Colon (tissue), 2 donors: ENCODE data around the gene ETV7.
"Not testable (repeated sequence)": the region's sequence is repeated elsewhere in the genome, so short reads cannot be mapped to it uniquely, and the experiment has no call there.

Experiments used
- FAIRE-seq: peaks from 2 replicates; lab custom pipeline; 2012; peaks lifted over from hg19 to GRCh38; lab: Jason Lieb, UNC
- donor health status: control.
- donor health status: control.

Gene ETV7

GRCh38 chr6:36387440-36388303, at the start of gene ETV7:
Gene ETV7 (minus strand): TSS chr6:36387669. CDS start chr6:36387541, 128 bp downstream.
- no peak for FAIRE-seq

GRCh38 chr6:36436466-36436865, 49.0 kb upstream of the ETV7 start:
- no peak for FAIRE-seq

DNA sequence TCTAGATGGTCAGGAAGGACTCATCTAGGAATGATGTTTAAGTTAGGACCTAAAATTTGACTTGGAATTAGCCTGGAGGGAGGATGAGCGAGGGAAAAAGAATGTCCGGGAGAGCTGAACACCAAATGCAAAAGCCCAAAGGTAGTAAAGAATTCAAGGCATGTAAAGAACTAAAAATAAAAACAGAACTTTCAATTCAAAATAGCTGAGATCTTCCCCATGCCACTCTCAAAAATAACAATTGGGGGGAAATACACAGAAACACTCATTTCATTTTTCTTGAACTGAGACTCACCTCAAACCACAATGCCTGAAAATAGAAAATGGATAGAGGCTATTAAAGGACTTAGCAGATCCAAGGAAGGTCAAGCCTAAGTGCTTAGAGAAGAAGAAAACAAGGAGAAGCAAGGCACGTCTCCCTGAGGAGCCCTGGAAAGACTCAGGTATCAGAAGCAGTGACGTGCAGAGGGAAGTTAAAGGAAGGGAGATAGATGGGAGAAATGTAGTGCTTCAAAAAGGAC, 44.7 kb upstream of the ETV7 start:
- FAIRE-seq: no peak

DNA sequence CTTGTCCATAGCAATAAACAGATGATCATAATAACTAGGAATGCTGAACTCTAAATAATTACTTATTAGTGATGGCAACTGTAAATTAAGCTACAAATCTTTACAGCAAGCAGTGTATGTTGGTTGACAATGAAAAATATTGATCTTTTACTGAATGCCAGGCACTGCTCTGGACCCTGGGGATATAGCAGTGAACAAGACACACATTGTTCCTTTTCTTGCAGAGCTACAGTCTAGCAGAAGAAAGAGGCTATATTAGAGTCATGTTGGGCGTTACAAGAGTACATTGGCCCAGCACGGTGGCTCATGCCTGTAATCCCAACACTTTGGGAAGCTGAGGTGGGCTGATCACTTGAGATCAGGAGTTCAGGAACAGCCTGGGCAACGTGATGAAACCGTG, 43.7 kb upstream of the ETV7 start:
- FAIRE-seq: no peak

GRCh38 chr6:36430351-36430750, 42.9 kb upstream of the ETV7 start:
- no peak for FAIRE-seq

- FAIRE-seq: no peak
These were observed 41.4 kb upstream of the ETV7 start for GRCh38 chr6:36428911-36429310.

- FAIRE-seq: no peak
These were observed 39.2 kb upstream of the ETV7 start for GRCh38 chr6:36426622-36427021.

DNA sequence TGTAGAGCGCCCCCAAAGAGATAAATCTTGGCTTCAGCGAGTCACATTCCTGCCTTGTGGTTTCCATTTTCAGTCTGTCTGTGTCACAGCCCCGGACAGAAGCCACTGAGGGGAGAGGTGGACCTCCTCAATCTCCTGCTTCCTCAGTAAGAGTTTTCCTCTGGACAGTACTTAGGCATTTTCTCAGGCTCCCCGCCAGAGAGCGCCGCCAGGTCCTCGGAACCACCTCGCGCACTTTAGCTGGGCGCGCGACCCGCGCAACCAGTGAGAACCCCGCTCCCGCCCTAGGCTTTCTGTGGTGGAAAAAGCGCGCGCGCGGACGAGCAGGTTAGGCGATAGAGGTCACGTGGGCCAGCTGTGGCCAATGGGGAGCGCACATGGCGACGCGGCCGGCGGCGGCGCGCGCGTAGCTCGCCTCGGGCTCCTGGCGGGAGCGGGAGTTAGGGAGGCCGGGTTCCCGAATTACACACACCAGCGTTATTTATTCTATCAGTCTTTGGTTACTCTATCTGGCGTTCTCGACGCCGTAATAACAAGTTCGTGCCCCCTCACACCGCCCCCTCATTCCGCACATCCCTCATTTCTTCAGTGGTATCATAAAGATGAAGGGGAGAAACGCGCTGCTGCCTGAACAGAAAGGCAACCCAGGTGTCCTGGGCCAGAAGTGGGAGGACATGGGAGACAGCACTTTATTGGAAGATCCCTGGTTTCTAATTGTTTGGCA, 35.8 kb upstream of the ETV7 start:
- FAIRE-seq: no peak

- FAIRE-seq: no peak
These were observed 35.2 kb upstream of the ETV7 start for GRCh38 chr6:36422714-36423100.

DNA sequence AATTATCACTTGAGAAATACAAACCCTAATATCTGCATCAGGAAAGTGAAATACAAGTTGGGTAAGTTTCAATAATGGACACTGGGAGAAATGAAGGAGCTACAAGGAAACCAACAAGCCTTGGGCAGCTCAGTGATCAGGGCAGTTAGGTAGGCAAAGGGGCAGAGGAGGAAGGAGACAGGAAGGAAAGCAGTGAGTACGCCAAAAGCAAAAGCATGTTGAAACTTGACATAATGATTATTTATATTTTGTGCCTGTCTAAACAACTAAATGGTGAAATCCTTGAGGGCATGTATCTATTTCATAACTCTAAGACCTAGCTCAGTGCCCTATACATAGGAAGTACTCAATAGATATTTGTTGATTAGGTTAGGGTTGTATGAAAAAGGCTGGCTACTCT, 31.8 kb upstream of the ETV7 start:
- FAIRE-seq: no peak

GRCh38 chr6:36418558-36418957, 31.1 kb upstream of the ETV7 start:
- FAIRE-seq: no peak

GRCh38 chr6:36414481-36414880, 27.0 kb upstream of the ETV7 start:
- no peak for FAIRE-seq

- FAIRE-seq: no peak
These were observed 26.3 kb upstream of the ETV7 start for GRCh38 chr6:36413489-36414480.

DNA sequence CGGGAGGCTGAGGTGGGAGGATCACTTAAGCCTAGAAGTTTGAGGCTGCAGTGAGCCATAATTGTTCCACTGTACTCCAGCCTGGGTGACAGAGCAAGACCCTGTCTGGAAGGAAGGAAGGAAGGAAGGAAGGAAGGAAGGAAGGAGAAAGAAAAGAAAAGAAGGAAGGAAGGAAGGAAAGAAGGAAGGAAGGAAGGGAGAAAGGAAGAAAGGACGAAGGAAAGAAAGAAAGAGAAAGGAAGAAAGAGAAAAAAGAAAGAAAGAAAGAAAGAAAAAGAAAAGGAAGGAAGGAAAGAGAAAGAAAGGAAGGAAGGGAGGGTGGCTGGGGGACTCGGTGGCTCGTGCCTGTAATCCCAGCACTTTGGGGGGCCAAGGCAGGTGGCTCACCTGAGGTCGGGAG, 22.2 kb upstream of the ETV7 start:
- FAIRE-seq: not testable (repeated sequence)

DNA sequence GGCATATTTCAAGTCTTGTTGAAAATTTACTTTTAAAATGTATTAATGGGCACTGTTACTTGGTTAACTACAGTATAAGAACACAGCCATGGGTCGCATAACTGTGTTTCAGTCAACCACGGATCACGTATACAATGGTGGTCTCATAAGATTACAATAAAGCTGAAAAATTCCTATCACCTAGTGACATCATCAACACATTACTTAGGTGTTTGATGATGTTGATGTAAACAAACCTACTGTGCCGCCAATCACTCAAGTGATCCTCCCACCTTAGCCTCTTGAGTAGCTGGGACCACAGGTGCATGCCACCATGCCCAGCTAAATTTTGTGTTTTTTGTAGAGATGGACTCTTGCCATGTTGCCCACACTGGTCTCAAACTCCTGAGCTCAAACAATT, 16.7 kb upstream of the ETV7 start:
- no peak for FAIRE-seq

- FAIRE-seq: no peak
These were observed 15.0 kb upstream of the ETV7 start for GRCh38 chr6:36402481-36402880.

- no peak for FAIRE-seq
These were observed 12.5 kb upstream of the ETV7 start for GRCh38 chr6:36399970-36400369.

GRCh38 chr6:36392621-36393020, 5.2 kb upstream of the ETV7 start:
- FAIRE-seq: no peak

GRCh38 chr6:36389353-36389752, 1.9 kb upstream of the ETV7 start:
- no peak for FAIRE-seq

- FAIRE-seq: no peak
These were observed 702 bp downstream of the ETV7 start for GRCh38 chr6:36386495-36387439.

GRCh38 chr6:36384095-36384494, 3.4 kb downstream of the ETV7 start:
- FAIRE-seq: no peak
